Endodermal cell (in vitro differentiated cells): ENCODE measurements around the gene LIPN. TPM values are rescaled to one million over a fixed set of nuclear protein-coding genes. Genes with fewer than 3 reads are reported as not detected.
A peak's percentile ranks its signal among the peaks of the same experiment; 100 is the strongest.

Experiments used
- DNase-seq: peaks from one replicate; pipeline ENCODE4 v3.0.0-alpha.2; 2017
- H3K27ac ChIP-seq: 2 replicates; pipeline ENCODE4 v1.5.1; 2013; ENCODE audit warnings: mild to moderate bottlenecking, low read depth, low read length, moderate library complexity
- H3K27me3 ChIP-seq: 2 replicates; pipeline ENCODE4 v1.6.1; 2013; ENCODE audit warnings: mild to moderate bottlenecking, low read length, moderate library complexity; ENCODE audit not compliant: insufficient read depth, control insufficient read depth, poor library complexity, severe bottlenecking
- H3K36me3 ChIP-seq: 2 replicates; pipeline ENCODE4 v1.7.0; 2013; ENCODE audit warnings: mild to moderate bottlenecking, low read length, moderate library complexity; ENCODE audit not compliant: control insufficient read depth, insufficient read depth
- H3K4me1 ChIP-seq: one replicate; pipeline ENCODE4 v1.7.0; 2013; ENCODE audit warnings: low read length; ENCODE audit not compliant: control insufficient read depth, insufficient read depth
- H3K4me3 ChIP-seq: 2 replicates; pipeline ENCODE4 v1.5.1; 2013; ENCODE audit warnings: mild to moderate bottlenecking, low read length, moderate library complexity
- H3K9ac ChIP-seq: 2 replicates; pipeline ENCODE4 v1.6.1; 2013; ENCODE audit warnings: mild to moderate bottlenecking, low read length, moderate library complexity; ENCODE audit not compliant: poor library complexity, severe bottlenecking; ENCODE audit errors: extremely low read depth
- H3K9me3 ChIP-seq: 2 replicates; pipeline ENCODE4 v1.6.1; 2013; ENCODE audit warnings: mild to moderate bottlenecking, low read length, moderate library complexity; ENCODE audit not compliant: control insufficient read depth
- H3K27ac Mint-ChIP-seq: 2 replicates; pipeline ENCODE4 v1.8.0; 2020; ENCODE audit warnings: mixed read lengths
- H3K27me3 Mint-ChIP-seq: 2 replicates; pipeline ENCODE4 v1.8.0; 2021; ENCODE audit warnings: mild to moderate bottlenecking, mixed read lengths; ENCODE audit not compliant: insufficient read depth
- H3K36me3 Mint-ChIP-seq: 2 replicates; pipeline ENCODE4 v1.8.0; 2020; ENCODE audit warnings: low read depth, mixed read lengths
- H3K4me1 Mint-ChIP-seq: 2 replicates; pipeline ENCODE4 v1.8.0; 2020; ENCODE audit warnings: mixed read lengths
- H3K4me3 Mint-ChIP-seq: 2 replicates; pipeline ENCODE4 v1.8.0; 2020; ENCODE audit warnings: mild to moderate bottlenecking, moderate library complexity, mixed read lengths
- H3K9me3 Mint-ChIP-seq: 2 replicates; pipeline ENCODE4 v1.8.0; 2020; ENCODE audit warnings: mild to moderate bottlenecking, mixed read lengths
- WGBS, 2 experiments: methylation state at CpG; one replicate each; pipeline versions ENCODE4 v1.1.5 to v1.1.7; 2013; ENCODE audit warnings: missing lambda C conversion rate in 2 of 2, mixed read lengths in 1 of 2; ENCODE audit not compliant: insufficient coverage in 1 of 2, insufficient read length in 1 of 2; 5-methylcytosine and 5-hydroxymethylcytosine counted together
- total RNA-seq, 2 donors: library from RNA; stranded (reverse); fragmentation: NEBNext Ultra II Directional in 1 of 2; extraction: Animal tissue kit (Norgen Biotek cat#: 25700) in 1 of 2; gene quantifications; 2 replicates in 1 of 2; 3 replicates in 1 of 2; pipeline ENCODE4 v1.2.1, GENCODE V29; 2021
- TF ChIP-seq, protein P1 (sequence below): fragments of 200-600 bp; sonication (generic); conservative IDR thresholded peaks from 2 replicates; pipeline ENCODE4 v1.5.0; 2021; ENCODE audit warnings: antibody characterized with exemption, mild to moderate bottlenecking

Gene LIPN
- total RNA-seq, 2 donors from 2014 or later, result not detected

DNA sequence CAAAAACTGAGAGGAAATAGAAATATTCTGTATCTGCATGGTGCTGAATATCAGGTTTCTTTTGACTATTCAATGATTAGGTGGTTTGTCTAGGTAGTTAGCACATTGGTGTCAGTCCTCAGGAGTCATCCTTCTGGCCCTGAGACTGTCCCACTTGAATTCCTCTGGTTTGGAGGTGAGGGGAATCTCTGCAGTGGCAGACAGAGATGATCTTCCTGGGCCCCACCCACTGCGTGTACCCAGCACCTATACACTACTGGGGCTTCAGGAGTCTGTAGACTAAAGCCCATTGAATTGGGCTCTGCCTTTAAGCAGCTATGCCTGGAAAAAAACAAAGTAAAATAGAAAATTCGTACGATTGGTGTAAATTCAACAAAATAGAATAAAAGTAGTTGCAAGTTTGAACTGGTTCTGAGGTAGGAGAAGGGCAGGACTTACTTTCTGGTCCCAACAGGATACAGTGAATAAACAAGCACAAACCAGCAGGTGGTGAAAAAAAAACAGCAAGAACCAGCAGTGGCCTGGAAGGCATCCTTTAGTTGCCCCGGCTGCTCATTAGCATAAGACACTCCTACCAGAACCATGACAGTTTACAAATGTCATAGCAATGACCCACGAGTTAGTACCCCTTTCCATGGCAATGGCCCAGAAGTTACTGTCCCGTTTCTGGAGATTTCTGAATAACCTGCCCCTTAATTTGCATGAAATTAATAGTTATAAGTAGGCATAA, 44.4 kb downstream of the LIPN start:
- no peak overlapping the region for H3K4me3 Mint-ChIP-seq
- H3K27ac ChIP-seq, result no peak overlapping the region
- no peaks in the 10 kb centered on the region for H3K4me1 ChIP-seq
- no peaks in the 10 kb centered on the region for H3K27me3 ChIP-seq
- 46 to 52% methylated on average over 3 to 6 of the region's 6 CpGs for WGBS, 2 experiments
- H3K27ac Mint-ChIP-seq, result no peak overlapping the region
- H3K36me3 Mint-ChIP-seq, result no peaks in the 10 kb centered on the region
- H3K27me3 Mint-ChIP-seq, result peaks cover 2% of the 10 kb centered on the region
- TF ChIP-seq, protein P1, sequence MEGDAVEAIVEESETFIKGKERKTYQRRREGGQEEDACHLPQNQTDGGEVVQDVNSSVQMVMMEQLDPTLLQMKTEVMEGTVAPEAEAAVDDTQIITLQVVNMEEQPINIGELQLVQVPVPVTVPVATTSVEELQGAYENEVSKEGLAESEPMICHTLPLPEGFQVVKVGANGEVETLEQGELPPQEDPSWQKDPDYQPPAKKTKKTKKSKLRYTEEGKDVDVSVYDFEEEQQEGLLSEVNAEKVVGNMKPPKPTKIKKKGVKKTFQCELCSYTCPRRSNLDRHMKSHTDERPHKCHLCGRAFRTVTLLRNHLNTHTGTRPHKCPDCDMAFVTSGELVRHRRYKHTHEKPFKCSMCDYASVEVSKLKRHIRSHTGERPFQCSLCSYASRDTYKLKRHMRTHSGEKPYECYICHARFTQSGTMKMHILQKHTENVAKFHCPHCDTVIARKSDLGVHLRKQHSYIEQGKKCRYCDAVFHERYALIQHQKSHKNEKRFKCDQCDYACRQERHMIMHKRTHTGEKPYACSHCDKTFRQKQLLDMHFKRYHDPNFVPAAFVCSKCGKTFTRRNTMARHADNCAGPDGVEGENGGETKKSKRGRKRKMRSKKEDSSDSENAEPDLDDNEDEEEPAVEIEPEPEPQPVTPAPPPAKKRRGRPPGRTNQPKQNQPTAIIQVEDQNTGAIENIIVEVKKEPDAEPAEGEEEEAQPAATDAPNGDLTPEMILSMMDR, result no peak
- DNase-seq, result peak; percentile 65
- no peaks in the 10 kb centered on the region for H3K9me3 ChIP-seq
- H3K9me3 Mint-ChIP-seq, result peaks cover 2% of the 10 kb centered on the region
- no peak overlapping the region for H3K9ac ChIP-seq
- H3K36me3 ChIP-seq, result no peaks in the 10 kb centered on the region
- H3K4me1 Mint-ChIP-seq, result peaks cover 15% of the 10 kb centered on the region
- H3K4me3 ChIP-seq, result no peak overlapping the region

DNA sequence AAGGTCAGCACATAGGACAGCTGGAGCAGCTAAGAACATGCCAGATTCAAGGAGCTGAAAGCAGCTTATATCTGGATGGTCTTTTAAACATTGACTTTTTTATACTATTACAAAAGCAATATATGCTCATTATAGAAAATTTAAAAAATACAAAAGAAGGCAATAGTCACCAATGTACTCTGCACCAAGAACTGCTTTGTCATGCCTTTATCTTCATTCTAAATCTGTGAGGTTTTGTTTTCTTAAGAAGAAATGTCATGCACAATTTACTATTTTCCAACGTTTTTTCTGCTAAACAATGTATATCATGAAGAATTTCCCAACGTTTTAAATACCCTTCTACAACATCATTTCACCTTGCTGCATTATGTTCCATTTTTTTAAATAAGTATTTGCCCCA, 45.5 kb downstream of the LIPN start:
- 33 to 71% methylated on average over 1 of the region's 2 CpGs for WGBS, 2 experiments
- DNase-seq, result no peak
- TF ChIP-seq, protein P1, result no peak

GRCh38 chr10:88805924-88806323, 46.1 kb downstream of the LIPN start:
- H3K4me3 ChIP-seq, result no peak overlapping the region
- WGBS, 2 experiments, result 89 to 94% methylated on average over 3 of the region's 3 CpGs
- Mint-ChIP-seq H3K9me3 (peaks cover 2% of the 10 kb centered on the region), H3K27me3 (peaks cover 2% of the 10 kb centered on the region), H3K4me3 (no peak overlapping the region), H3K4me1 (peaks cover 22% of the 10 kb centered on the region), H3K36me3 (no peaks in the 10 kb centered on the region), H3K27ac (no peak overlapping the region)
- H3K36me3 ChIP-seq, result no peaks in the 10 kb centered on the region
- H3K27ac ChIP-seq, result no peak overlapping the region
- TF ChIP-seq, protein P1, result no peak
- H3K4me1 ChIP-seq, result peaks cover 5% of the 10 kb centered on the region
- H3K9ac ChIP-seq, result no peak overlapping the region
- no peaks in the 10 kb centered on the region for H3K9me3 ChIP-seq
- no peaks in the 10 kb centered on the region for H3K27me3 ChIP-seq
- no peak for DNase-seq

More for the DNA sequence above, 45.5 kb downstream of the LIPN start:
- Histone ChIP-seq H3K27ac (no peak overlapping the region), H3K4me1 (peaks cover 5% of the 10 kb centered on the region), H3K4me3 (no peak overlapping the region), H3K36me3 (no peaks in the 10 kb centered on the region), H3K9me3 (no peaks in the 10 kb centered on the region), H3K27me3 (no peaks in the 10 kb centered on the region), H3K9ac (no peak overlapping the region)
- Mint-ChIP-seq H3K4me3 (no peak overlapping the region), H3K27ac (no peak overlapping the region), H3K27me3 (peaks cover 2% of the 10 kb centered on the region), H3K9me3 (peaks cover 2% of the 10 kb centered on the region), H3K4me1 (peaks cover 21% of the 10 kb centered on the region), H3K36me3 (no peaks in the 10 kb centered on the region)
